Measurements from ENCODE around the gene AKAP5.

- TF ChIP-seq, protein P1, sequence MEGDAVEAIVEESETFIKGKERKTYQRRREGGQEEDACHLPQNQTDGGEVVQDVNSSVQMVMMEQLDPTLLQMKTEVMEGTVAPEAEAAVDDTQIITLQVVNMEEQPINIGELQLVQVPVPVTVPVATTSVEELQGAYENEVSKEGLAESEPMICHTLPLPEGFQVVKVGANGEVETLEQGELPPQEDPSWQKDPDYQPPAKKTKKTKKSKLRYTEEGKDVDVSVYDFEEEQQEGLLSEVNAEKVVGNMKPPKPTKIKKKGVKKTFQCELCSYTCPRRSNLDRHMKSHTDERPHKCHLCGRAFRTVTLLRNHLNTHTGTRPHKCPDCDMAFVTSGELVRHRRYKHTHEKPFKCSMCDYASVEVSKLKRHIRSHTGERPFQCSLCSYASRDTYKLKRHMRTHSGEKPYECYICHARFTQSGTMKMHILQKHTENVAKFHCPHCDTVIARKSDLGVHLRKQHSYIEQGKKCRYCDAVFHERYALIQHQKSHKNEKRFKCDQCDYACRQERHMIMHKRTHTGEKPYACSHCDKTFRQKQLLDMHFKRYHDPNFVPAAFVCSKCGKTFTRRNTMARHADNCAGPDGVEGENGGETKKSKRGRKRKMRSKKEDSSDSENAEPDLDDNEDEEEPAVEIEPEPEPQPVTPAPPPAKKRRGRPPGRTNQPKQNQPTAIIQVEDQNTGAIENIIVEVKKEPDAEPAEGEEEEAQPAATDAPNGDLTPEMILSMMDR (IDR thresholded peaks at IDR 0.05): no peak
- TF ChIP-seq POLR2A (IDR thresholded peaks at IDR 0.05): no peak
Observed at GRCh38 chr14:64463873-64464272, 1.4 kb upstream of the AKAP5 start.
